Glomerular endothelial cell (primary cell): ENCODE measurements around the gene SCD5. TPM values are rescaled to one million over a fixed set of nuclear protein-coding genes. Genes with fewer than 3 reads are reported as not detected.

Source experiments
- DNase-seq: peaks from one replicate; pipeline ENCODE4 v3.0.0-alpha.2; 2011; ENCODE audit warnings: low read depth, low spot score; ENCODE audit errors: extremely low read depth
- total RNA-seq: library from RNA; depleted of rRNA; stranded (reverse); fragments of >200 nt; gene quantifications from 2 replicates; pipeline ENCODE4 v1.2.3, GENCODE V29; 2015

Gene SCD5
- total RNA-seq, 1 donor from 2014 or later, result 28.4 TPM

DNA sequence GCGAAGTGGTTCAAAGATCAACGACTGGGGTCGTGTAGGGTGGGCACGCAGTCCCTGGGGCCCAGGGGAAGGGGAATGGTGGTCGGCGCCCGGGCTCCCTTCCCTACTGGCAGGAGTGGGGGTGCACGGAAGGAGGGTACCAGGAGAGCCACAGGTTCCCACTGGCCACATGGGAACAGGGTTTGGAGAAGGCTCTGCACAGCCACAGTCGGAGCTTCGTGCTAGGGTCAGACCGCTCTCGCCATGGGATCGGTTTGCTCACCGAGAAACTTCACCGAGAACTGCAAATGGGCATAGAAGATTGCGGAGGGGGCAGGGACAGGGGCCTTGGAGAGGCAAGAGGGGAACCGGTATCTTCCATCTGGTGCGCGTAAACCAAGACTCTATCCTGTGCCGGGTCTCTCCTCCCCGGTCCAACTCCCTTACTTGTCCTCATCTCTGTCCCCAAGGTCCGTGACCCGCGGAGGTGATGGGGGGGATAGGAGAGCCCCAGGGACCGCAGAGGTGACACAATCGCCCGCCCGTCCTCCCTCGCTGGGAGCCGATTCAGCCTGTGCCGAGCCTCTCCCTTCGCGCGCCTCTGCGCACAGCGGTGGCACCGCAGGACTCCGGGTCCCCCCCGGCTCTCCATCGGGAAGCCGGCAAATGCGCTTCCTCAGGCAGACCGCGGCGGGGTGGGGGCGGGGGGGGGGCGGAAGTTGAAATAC, 1.0 kb downstream of the SCD5 start:
- no peak for DNase-seq

DNA sequence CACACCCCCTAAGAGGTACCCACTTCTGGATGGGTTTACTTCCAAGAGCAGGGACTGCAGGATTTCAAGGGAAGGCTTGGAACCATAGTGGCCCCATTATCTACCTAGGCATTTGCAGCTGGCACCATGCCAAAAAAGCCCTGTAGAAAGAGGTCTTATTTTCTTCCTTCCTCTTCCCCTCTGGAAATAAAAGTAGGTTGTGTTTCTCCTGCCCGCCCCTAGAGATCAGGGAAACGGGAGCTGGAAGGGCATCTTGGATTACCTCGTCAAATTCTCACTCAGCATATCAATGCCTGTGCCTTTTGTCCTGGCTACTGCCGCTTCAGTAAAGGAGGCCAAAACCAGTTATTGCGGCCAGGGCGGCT, 1.6 kb downstream of the SCD5 start:
- no peak for DNase-seq

DNA sequence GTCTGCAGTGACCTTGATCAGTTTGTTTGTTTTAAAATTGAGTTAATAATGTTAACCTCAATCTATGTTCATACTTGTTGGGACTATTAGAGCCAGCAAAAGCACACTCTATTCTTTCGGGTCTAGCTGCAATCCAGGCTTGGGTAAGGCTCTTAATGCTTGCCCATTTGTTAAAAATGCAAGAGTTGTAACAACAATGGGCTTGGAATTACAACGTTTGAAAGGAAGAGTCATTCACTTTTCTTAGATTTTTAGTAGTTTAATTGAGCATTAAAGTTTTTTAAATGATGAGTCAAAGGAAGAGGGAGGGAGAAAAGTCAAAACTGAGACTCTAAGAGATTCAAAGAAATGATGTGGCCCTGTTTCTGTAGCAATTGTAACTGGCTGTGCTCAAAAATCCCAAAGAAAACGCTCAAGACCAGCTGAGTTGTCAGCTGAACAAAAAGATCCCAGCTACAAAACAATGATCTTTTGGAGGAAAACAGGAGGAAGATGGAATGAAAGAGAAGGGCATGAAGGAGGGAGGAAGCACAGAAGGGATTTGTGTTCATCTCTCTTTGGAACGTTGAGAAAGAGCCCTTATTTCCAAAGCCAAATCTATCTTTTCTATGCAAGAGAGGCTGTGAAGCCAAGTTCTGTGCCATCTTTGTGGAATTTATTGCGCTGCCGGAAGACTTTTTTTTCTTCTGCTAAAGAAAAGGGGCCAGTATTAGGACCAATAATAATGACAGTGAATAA, 5.5 kb downstream of the SCD5 start:
- no peak for DNase-seq

DNA sequence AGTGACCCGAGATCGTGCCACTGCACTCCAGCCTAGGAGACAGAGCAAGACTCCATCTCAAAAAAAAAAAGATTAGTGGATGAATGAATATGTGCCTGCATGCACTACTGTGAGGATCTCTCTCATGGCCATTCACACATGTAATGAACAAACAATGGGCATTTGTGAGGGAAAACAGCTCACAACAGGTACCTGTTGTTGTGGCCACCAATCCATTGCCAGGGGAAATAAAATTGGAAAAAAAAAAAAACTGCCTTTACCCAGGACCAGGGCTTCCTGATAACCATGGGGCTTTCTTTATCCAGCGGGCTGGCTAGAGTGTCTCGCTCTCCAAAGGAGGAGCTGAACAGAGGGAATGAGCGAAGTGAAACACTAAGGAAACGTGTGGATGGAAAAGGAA, 7.4 kb downstream of the SCD5 start:
- no peak for DNase-seq

DNA sequence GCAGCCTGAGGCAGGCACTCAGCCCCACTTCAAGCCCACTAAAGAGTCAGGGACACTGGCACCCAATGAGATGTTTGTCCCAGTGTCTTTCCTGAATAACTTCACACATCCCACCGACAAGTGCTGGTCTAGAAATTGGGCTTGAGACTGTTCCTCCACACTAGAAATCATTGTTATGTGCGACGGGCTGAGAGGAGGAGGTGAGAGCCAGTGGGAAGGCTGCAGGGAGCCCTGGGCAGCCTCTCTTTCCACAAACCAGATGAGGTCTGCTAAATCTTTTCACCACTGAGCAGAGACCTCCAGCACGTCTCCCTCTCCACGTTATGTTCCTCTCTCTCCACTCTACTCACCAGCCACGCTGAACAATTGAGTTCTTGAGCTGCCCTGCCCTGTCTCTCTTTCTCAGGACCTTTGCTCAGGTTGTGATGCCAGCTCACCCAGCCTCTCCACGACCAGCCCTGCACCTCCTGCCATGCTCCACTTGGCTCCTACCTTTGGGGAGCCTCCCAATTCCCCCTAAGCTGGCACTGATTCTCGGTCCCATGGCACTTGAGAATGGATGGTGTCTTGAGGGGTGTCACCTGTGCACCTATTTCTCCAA, 8.4 kb downstream of the SCD5 start:
- DNase-seq, result no peak

DNA sequence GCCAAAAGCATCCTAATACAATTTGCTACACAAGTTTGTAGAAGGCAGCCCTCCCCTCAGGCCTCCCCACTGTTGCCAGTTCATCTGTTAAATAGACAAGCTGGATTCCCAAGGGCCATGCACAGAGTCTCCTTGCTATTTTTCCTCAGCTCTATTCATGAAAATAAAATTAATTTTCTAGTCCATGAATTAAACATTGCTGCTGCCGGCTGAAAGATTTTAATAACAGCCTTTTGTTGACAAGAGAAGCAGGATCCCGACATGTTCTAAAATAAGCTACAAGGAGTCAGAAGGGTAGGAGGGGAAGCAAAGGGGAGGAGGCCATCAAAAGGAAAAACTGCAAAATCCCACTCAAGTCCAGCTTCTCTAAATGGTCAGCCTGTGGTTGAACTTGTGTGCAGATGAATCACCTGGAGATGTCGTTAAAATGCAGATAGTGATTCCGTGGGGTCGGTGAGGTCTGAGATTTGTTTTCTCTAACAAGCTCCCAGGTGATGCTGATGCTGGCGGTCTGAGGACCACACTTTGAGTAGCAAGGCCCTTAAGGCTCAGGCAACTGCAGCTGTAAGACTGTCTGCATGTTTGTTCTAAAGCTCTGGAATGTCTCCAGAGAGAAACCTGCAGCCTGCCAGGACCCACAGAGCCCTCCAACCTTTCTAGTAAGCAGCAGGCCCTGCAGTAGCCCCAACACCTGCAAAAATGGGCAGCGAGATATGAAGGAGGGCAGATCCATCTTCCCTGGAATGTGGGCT, 9.4 kb downstream of the SCD5 start:
- no peak for DNase-seq

DNA sequence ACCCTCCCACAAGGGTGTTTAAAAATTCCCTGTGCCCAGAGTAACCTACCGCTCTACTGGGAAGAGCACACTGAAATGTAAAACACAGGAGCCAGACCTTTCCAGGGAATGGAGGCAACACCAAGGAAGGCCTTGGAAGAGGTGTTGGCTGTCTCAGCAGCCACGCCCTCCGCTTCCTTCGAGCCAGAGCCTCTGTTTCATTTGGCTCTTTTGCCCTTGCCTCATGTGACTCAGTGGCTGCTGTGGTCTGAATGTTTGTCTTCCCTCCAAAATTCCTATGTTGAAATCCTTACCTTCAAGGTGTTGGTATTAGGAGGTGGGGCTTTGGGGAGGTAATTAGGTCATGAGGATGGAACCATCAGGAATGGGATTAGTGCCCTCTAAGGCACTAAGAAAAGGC, 11.3 kb downstream of the SCD5 start:
- no peak for DNase-seq

DNA sequence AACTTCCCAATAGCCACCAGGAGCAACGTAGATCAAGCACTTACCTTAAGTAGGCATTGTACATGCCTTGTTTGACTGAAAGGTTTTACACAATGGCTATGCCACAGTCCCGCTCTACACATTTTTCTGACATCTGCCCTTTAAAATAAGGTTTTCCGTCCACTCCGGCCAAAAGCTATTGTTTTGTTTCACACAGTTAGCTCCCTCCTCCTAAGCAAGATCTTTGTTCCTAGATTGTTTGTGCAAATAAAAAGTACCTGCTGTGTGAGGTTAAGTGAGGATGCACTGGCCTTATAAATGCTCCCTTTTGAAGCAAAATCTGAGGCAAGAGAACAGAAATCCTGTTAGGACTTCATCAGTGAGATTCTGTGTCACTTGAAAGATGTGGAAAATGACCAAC, 11.8 kb downstream of the SCD5 start:
- no peak for DNase-seq

DNA sequence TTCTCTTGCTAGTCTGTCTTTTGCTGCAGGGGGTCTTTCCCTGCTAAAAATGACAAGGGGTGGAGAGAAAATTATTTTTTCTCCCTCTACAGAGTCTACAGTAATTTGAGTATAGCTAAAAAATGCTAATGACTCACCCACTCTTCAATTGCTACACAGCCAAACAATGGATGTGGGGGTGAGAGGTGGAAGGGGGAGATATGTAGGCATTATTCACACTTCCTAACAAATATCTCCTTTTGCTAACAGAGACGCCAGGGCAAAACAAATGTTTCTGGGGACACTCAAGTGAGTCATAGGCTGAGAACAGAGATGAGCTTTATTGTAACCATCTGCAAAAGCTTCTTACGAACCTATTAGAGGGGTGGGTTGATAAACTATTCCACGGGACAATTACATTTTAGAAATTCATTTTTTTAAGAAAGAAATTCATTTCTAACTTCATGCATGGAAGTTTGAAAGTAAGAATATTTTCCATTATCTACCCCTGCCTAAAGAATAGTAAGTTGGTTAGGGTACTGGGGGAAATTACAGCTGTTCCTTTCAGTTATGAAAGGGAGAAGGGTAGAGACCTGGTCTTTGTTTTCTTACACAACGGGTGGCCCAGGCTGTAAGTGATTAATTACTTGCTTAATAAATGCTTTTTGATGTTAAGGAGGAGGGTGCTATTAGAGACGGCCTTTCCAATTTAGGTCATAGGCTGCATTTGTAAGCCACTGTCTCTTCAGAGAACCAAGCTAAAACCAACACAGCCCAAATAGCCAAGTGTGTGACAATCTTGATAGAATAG, 12.8 kb downstream of the SCD5 start:
- peak; percentile 92 for DNase-seq

DNA sequence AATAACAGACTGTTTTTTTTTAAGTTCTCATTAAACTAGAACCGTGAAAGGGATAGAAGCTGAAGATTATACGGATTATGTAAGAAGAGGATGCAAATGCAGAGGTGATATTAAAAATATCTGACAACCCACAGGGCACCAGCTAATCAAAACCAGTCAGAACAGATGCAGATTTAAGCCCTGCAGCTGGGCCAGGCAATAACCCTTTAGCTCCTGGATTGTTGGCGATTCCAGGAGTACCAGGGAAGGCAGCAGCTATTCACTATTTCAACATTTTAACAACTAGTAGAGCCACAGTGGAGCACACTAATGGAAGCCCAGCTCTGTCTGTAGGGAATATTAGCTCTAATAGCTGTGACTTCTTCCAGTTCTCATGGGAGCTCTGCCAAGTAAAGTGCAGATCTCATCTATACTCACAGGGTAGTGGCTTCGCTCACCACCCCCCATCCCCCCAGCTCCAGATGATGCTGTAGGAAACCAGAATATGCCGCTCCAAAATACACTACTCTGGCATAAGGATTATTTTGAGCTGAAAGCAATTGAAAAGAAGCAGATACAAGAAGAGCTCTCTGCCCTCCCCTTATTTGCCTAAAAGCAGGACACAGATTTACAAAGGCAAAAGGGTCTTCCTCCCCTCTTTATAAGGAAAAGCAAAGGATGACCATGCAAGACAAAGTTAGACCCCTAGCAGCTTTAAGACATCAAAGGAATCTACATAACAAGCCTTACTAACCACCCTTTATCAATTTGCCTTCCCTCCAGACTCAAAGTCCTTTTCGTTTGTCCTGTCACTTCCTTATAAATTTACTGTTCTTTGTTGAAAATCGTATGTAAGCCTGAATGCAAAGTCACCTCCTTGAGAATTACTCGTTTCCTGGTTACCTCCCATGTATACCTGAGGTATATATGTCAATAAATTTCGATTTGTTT, 13.7 kb downstream of the SCD5 start:
- no peak for DNase-seq

DNA sequence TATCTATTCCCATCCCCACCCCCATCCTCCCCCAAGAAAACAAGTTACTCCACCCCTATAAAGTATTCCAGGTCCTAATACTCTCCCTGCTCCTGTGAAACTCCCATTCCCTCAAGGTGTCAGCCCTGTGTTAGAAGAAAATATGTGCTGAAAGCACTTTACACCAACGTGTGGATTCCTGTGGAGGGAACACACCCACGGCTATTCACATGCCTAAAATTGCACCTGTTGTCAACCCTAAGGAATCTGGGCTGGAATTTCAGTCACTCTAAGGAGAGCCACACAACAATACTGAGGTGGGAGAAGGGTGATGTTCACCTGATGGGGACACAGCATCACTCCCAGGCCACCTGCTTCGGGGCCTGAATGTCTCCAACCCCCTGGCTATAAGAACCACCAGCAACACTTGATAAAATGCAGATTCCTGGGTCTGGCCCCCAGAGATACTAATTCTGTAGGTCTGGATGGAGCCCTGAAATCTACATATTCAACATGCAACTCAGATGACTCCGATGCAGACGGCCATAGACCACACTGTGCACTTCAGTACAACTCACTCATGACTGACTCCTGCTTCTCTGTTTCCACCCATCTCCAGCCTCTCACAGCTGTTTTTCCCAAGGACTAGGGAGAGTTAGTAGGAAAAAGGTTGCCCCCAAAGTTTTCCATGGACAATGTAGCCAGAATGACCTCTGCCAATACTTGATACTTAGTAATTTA, 15.8 kb downstream of the SCD5 start:
- no peak for DNase-seq

DNA sequence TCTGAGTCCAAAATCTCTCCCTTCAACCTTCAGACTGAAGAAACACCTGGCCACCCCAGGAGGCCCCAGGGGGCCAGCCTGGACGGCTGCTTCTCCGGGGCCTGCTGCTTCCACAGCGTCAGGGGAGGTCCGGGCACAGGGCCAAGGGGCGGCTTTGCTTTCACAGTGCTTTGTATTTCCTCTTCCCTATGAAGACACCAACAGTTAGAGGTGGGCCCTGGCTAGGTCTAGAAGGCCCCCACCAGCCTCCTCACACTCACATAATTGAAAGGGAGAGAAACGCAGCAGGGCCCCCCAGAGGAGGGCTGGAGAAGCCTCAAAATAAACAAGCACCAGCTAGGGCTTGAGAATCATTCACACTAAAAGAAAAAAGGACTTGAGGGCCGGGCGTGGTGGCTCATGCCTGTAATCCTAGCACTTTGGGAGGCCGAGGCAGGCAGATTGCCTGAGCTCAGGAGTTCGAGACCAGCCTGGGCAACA, 17.8 kb downstream of the SCD5 start:
- no peak for DNase-seq

DNA sequence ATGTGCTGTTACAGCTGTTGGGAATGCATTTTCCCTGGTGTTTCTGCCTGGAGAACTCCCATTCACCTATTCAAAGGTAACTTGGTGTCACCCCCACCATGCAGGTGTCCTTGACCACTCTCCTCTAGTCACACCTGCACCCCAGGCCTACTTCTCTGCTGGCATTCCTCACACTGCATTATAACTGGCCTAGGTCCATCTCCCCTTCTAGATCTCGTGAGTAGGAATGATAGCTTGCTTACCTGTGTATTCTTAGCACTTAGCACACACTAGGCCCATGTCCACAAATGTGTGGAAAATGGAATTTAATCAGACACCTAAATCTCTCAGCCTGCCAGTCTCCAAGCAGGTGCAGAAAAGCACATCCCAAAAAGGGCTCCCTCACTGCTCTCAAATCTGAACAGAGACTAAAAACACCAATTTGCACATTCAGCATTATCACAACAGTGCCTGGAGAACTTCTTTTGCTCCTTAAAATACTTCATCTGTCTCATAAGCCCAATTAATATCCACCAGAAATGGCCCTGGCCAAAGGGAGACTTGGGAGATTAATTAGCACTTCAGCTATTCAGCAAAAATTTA, 18.3 kb downstream of the SCD5 start:
- no peak for DNase-seq

DNA sequence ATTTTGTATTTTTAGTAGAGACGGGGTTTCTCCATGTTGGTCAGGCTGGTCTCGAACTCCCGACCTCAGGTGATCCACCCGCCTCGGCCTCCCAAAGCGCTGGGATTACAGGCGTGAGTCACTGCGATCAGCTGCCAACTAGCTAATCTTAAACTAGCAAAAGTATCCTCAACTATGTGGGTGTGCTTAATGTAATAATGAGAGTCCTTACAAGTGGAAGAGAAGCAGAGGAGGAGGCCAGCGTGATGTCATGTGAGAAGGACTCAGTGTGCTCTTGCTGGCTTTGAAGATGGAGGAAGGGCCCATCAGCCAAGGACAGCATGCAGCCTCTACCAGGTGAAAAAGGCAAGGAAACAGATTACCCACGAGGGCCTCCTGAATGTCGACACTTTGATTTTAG, 19.6 kb downstream of the SCD5 start:
- no peak for DNase-seq

DNA sequence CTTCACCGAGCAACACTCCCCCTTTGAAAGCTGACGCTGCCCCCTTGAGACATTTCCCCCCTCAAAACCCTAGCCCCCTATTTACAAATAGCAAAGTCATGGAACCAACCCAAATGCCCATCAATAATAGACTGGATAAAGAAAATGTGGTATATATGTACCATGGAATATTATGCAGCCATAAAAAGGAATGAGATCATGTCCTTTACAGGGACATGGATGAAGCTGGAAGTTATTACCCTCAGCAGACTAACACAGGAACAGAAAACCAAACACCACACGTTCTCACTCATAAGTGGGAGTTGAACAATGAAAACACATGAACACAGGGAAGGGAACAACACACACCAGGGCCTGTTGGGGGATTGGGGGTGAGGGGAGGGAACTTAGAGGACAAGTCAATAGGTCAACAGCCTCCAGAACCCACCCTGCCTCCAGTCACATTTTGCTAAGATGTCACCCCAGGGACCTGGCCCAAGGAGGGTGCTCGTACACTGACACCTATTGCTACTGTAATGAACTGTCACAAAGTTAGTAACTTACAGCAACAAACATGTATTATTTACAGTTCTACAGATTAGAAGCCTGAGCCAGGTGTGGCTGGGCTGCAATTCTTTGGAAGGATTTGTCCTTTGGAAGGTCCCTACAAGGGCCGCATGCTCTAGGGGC, 20.6 kb downstream of the SCD5 start:
- DNase-seq, result no peak

DNA sequence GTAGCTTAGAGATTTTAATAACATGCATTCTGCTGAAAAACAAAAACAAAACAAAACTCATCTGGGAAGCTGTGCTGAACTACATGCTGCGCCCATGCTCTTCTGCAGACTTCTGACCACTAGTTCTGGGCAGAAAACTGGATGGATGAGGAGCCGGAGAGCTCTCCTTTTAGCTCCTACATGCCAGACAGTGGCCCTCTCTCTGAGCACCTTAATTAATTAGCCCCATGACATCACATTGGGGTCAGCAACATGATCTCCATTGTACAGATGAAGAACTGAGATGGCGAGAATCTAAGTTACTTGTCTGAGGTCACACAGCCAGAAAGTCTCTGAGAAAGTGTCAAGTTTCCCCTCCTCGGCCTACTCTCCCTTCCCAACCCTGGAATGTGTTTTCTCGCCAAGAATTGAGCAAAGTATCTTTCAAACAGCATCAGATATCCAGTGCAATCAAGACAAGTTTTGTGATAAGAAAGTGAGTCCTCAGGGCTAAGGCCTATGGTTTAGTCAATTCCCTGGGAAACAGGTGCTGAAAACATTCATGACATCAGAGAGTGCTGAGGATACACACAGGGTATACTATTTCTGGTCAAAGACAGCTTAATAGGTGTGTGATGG, 21.6 kb downstream of the SCD5 start:
- DNase-seq, result no peak

DNA sequence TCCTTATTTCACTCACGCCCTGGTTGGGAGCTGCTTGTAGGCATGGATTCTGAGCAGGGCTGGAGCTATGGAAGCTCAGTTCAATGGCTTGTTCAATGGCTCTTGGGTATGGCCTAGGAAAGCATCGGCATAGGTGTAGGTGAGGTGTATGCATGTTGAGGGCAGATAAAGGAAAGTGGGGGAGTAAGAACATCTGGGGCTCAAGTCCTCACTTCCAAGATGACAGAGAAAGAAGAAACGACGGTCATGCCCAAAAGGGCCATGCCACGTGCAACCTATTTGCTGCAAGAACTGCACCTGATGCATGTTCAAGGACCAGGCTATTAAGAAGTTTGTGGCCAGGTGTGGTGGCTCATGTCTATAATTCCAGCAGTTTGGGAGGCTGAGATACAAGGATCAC, 23.4 kb downstream of the SCD5 start:
- no peak for DNase-seq
